Measurements from ENCODE around the gene ABL1.
A peak's percentile ranks its signal among the peaks of the same experiment; 100 is the strongest.
"Not testable (repeated sequence)": the region's sequence is repeated elsewhere in the genome, so short reads cannot be mapped to it uniquely, and the experiment has no call there.

ABL1 gene

DNA sequence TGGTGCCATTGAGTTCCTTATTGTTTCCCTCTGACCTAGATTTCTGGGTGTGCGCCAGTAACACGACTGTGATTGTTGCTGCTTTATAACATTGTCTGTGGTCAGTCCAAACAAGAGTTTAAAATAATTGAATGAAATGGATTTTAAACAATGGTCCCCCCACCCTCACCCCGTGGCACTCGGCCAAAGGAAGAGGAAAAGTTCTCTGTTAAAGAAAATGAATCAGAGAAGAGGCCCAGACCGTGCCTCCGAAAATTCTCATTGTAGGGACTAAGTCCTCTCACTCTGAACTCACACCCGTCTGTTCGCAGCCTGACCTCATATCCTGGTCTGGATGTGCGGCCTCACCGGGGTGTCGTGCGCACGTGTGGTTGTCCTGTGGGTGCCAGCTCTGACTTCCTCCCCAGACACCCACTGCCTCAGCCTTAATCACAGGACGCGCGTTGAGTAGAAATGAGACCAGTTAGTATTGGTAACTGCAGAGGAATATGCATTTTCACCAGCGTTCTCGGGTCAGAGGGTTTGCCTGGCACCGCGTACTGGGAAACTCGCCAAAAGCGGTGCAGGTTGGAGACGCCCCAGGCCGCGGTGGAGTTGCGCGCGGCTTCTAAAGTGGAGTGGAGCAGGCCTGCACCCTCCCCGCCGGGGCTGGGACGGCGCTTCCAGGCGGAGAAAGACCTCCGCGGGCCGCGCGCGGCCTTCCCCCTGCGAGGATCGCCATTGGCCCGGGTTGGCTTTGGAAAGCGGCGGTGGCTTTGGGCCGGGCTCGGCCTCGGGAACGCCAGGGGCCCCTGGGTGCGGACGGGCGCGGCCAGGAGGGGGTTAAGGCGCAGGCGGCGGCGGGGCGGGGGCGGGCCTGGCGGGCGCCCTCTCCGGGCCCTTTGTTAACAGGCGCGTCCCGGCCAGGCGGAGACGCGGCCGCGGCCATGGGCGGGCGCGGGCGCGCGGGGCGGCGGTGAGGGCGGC is at the start of gene ABL1:
ABL1 (plus strand) TSS at position 884 of the 966 bp plus-strand sequence. CDS start 193 bp downstream, outside the sequence.
- DNase-seq (ENCODE audit: low read depth in 1 of 2, low spot score in 1 of 2), result peak; percentile 7 to 32

DNA sequence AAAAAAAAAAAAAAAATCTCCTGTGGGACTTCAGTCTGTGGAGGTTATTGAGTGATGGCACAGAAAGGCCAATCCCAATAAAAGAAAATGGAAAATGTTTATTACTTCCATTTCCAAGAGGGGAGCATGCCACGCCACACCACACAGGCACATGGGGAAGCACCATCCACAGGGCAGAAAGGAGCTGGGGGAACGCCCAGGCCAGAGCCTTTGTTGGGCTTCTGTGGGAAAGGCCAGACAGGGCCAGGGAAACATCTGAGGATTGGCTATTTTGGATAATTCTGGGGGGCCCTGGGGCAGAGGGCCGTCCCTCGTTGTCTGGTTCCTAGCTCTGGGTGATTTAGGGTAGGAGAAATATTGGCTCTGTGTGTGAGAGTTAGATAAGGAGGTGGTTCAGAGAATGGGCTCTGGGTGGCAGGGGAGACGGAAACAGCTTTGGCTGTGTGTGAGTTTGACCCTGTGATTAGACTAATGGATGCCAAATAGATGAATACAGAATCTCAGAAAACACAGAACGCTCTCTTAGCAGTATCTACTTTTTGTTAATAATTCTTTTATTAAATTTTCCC is 49.0 kb upstream of the ABL1 start:
- DNase-seq (ENCODE audit: low read depth in 1 of 2, low spot score in 1 of 2), result no peak

DNA sequence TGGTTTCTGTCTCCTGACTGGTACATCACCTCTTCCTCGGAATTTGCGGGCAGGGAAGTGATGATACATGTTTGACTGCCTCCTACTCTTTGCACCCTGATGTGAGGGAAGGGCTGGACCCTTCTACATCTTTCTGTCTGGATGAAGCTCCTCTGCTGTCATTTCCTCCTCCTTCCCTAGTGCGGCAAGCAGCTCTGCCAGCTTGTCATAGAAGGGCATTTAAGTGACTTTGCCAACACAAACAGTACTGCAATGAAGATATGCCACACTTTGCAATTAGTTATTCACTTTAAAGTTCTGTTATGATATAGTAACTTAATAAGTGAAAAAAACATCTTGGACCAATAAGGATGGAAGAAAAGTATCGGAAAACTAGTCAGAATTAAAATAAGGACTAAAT is 48.5 kb upstream of the ABL1 start:
- DNase-seq (ENCODE audit: low read depth in 1 of 2, low spot score in 1 of 2), result no peak

DNA sequence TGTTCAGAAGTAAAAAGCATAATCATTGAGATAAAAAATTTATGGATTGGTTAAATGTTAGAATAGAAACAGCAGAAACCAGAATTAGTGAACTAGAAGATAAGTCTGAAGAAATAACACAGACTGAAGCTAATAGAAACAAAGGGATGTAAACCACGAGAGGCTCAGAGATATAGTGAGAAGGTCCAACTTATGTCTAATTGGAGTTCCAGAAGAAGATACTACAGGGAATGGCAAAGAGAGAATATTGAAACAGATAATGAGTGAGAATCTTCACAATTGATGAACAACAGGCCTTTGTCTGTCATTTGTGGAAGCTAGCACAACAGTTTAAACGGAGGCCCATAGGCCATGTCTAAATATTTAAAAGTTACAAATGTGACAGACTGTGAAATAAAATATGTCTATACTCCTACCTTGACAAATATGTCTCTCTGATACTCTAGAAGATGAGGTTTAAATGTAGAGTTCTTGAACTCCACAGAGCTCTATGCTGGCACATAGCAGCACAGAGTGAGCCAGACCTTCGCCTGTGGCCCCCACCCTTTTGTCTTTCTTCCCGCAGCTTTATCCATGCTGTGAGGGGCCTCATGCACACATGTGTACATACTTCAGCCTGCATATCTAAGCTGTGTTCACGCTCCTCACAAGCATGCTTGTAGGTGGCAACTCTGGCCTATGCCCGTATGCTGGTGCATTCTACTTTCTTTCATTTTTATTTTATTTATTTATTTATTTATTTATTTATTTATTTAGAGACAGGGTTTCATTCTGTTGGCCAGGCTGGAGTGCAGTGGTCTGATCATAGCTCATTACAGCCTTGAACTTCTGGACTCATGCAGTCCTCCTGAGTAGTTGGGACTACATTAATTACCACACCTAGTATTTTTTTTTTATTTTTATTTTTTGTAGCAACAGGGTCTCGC is 45.0 kb upstream of the ABL1 start:
- DNase-seq (ENCODE audit: low read depth in 1 of 2, low spot score in 1 of 2), result no peak

DNA sequence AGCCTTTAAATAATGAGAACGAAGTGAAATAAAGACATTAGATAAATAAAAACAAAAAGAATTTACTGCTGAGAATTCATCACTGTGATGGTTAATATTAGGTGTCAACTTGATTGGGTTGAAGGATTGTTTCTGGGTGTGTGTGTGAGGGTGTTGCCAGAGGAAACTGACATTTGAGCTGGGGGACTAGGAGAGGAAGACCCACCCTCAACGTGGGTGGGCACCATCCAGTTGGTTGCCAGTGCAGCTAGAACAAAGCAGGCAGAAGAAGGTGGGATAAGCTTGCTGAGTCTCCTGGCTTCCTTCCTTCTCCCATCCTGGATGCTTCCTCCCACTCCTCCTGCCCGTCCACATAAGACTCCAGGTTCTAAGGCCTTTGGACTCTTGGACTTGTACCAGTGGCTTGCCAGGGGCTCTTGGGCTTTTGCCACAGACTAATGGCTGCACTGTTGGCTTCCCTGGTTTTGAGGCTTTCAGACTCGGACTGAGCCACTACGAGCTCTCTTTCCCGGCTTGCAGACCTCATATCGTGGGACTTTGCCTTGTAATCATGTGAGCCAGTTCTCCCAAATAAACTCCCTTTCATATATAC is 43.7 kb upstream of the ABL1 start:
- no peak for DNase-seq (ENCODE audit: low read depth in 1 of 2, low spot score in 1 of 2)

DNA sequence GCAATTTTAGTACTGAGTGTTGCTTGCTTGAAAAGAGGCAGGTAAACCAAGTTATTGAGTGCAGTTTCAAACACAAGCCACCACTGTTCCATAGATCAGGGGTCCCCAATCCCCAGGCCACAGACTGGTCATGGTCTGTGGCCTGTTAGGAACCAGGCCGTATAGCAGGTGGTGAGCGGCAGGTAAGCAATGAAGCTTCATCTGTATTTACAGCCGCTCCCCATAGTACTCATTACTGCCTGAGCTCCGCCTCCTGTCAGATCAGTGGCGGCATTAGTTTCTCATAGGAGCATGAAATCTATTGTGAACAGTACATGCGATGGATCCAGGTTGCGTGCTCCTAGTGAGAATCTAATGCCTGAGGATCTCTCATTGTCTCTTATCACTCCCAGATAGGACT is 41.5 kb upstream of the ABL1 start:
- DNase-seq (ENCODE audit: low read depth in 1 of 2, low spot score in 1 of 2), result no peak

DNA sequence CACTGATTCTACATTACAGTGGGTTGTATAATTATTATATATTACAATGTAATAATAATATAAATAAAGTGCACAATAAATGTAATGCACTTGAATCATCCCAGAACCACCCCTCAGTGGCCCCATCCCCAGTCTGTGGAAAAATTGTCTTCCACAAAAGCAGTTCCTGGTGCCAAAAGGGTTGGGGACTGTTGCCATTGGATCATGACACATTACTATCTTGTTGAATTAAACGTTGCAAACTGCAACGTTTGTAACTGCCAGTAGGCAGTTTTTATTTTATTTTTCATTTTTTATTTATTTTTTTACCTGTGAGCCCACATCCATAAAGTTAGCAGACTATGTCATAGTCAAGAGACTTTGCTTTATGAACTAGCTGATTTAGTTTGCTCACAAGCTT is 41.0 kb upstream of the ABL1 start:
- DNase-seq (ENCODE audit: low read depth in 1 of 2, low spot score in 1 of 2), result not testable (repeated sequence)

DNA sequence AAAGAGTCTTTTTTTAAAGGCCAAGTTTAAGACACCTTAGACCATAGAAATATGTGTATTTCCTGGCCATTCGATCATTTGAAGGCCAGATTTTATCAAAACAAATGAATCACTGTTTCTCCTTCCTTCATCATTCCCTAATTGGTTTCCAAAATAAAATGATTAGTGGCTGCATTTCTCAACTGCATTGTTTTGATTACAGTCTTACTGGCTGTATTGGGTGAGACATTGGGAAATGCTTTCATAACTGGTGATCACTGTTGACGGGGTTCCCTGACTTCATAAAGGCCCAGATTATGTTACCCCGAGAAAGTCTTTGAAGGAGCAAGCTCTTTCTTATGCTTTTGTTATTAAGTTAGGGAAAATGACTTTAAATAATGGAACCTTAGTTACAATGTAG is 40.6 kb upstream of the ABL1 start:
- DNase-seq (ENCODE audit: low read depth in 1 of 2, low spot score in 1 of 2), result not testable (repeated sequence)

DNA sequence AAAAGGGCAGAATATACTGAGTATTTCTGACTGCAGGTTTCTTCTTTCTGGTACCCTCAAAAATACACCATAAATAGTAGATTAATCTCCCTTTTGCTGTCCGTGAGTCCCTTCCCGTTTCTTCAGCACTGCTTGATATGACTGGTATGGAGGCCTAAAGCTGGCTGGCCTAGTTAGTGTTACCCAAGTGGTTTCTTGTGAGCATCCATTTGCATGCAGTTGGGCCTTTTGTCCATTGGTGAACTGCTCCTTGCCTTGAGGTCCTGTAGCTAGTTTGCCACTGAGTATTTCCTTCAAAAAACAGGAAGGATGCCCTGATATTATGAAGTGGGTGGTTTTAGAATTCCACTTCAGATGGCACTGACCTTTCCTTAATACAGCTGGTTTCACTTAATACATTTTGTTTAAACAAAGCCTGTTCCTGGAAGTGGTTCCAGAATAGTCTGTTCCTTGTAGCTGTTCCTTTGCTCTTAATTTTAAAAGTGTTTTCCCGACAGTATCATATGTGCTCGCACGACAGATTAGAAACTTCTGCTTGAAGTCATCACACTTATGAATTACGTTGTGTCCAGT is 40.0 kb upstream of the ABL1 start:
- DNase-seq (ENCODE audit: low read depth in 1 of 2, low spot score in 1 of 2), result no peak

DNA sequence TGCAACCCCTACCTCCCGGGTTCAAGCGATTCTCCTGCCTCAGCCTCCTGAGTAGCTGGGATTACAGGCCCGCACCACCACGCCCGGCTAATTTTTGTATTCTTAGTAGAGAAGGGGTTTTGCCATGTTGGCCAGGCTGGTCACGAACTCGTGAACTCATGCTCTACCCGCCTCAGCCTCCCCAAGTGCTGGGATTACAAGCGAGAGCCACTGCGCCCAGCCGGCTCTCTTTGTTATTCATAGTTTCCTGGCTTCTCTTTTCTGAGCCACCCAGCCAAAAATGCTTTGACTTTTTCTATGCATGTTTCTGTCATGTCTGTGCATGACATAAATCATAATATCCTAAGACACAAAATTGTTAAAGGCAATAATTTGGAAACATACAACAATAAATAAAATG is 31.9 kb upstream of the ABL1 start:
- not testable (repeated sequence) for DNase-seq (ENCODE audit: low read depth in 1 of 2, low spot score in 1 of 2)

DNA sequence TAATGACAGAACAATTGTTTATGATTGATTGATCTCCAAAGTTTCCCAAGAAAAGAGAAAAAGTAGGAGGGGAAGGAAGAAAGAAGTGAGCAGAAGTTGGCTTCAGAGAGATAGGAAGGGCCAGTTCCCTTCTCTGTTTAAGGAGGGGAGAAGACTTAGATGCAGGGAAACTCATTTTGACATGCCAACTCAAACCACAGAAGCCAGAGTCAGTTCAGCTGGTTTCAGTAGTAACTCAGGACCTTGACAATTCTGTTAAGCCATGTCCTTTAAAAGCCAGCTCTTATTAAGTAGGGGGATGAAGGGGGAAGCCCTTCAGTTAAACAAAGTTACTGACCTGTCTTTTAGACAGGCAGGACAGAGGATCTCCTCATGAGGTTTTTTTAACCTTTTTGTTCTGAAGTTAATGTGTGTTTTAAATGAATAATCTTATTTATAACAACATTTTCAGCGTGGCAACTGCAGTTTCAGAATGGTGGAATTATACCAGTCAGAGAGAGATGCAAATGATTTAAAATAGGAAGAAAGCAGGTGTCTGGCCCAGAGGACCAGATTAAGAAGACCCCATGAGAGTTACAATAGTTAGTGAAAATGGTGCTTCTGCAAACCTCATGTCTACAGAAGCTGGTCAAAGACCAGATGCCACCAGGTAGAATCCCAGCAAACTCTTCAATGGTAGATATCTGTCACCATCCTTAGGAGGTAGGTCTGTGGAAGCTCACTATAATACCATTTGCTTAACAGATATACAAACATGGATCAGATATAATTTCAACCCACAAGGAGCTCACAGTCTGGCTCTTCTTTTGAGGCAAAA is 29.3 kb upstream of the ABL1 start:
- DNase-seq (ENCODE audit: low read depth in 1 of 2, low spot score in 1 of 2), result no peak

DNA sequence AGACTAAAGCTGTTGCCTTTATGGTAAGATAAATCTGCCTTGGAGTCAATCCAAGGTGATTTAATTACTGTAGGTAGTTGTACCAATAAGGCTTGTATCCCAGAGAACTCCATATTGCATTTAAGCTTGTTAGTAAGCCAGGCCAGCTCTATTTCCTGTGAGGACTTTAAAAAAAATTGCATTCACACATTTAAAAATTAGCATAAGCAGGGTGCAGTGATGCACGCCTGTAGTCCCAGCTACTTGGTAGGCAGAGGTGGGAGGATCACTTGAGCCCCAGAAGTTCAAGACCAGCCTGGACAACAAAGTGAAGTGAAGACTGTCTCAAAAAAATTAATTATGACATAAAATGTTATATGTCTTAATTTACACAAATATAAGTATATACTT is 28.7 kb upstream of the ABL1 start:
- no peak for DNase-seq (ENCODE audit: low read depth in 1 of 2, low spot score in 1 of 2)

DNA sequence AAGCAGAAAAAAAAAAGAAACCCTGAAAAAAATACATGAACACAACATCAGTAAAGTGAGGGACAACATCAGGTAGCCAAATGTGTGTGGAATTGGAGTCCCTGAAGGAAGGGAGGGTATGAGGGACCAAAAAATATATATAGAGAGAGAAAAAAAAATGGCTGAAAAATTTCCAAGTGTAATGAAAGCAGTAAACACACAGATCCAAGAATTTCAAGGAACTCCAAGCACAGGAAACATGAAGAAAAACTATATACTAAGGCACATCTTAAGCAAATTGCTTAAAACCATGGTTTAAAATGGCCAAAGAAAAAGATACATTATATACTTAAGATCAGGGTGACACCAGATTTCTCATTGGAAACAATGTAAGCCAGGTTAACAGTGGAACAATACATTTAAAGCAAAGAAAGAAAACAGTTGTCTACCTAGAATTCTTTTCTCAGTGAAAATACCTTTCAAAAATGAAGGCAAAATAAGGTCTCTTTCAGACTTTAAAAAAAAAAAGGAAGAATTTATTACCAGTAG is 24.4 kb upstream of the ABL1 start:
- DNase-seq (ENCODE audit: low read depth in 1 of 2, low spot score in 1 of 2), result no peak

DNA sequence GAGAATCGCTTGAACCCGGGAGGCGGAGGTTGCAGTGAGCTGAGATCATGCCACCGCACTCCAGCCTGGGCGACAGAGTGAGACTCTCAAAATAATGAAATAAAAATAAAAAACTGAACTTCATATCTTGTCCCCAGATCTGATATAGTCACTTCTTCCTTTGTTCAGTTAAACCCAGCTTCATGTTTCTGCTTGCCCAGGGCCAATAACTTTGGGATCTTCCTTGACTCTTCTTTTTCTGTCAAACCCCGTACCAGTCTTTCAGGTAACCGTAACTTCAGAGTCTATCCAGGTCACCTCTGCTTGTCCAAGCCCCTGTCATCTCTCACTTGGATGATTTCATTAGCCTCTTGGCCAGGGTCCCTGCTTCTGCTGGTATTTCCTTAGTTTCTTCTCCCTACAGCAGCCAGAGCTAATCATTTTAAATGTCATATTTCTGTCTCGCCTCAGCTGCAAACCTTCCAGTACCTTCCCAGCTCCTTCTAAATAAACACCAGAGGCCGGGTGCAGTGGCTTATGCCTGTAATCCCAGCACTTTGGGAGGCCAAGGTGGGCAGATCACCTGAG is 19.7 kb upstream of the ABL1 start:
- DNase-seq (ENCODE audit: low read depth in 1 of 2, low spot score in 1 of 2), result no peak

DNA sequence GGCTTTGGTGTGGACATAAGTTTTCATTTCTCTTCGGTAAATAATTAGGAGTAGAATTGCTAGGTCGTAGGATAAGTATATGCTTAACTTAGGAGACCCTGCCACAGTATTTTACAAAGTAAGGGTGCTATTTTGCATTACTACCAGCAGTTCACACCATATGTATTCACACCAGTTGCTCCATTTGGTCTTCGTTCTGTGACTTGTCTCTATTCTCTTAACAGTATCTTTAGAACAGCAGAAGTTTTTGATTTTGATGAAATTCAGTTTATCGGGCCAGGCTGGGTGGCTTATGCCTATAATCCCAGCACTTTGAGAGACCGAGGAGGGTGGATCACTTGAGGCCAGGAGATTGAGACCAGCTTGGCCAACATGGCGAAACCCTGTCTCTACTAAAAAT is 17.1 kb upstream of the ABL1 start:
- no peak for DNase-seq (ENCODE audit: low read depth in 1 of 2, low spot score in 1 of 2)

DNA sequence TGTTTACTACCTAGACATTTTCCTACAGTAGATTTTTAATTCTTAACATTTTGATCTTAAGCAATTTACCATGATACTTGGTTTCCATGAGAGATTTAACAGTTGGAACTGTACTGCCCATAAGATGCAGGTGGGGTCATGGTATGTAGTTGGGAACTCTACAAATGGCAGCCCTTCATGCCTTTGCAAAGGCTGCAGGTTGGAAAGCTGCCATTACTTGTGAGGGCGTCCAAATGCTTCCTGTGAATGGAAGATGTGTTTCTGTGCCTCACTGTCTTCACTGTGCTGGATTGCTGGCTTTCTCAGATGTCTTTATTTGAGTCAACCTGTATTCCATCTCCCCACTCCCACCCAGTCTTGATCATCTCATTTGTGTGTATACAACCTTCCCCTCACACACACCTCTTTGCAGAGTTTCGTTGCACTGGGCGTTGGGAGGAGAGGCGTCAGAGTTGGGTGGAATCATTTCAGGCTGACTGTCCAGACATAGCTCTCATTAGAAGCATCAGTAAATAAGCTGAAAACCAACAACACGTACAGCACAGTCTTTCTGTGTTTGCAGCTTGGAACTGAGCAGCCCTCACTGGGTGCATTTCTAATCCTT is 14.8 kb upstream of the ABL1 start:
- no peak for DNase-seq (ENCODE audit: low read depth in 1 of 2, low spot score in 1 of 2)

DNA sequence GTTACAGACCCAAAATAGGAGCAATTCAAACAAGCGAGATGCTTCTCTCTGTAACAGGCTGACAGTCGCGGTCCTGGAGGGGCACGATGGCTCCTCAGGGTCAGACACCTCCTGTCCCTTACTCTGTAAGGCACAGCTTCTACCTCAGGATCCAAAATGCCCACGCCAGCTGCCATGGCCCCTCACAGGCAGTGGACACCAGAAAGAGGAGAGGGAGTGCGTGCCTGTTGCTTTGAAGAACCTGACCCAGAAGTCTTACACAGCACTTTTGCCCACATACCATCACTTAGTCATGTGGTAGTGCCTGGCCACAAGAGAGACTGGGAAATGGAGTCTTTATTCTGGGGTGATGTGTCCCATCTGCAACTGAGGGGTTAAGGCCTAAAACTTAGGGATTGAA is 11.6 kb upstream of the ABL1 start:
- no peak for DNase-seq (ENCODE audit: low read depth in 1 of 2, low spot score in 1 of 2)

DNA sequence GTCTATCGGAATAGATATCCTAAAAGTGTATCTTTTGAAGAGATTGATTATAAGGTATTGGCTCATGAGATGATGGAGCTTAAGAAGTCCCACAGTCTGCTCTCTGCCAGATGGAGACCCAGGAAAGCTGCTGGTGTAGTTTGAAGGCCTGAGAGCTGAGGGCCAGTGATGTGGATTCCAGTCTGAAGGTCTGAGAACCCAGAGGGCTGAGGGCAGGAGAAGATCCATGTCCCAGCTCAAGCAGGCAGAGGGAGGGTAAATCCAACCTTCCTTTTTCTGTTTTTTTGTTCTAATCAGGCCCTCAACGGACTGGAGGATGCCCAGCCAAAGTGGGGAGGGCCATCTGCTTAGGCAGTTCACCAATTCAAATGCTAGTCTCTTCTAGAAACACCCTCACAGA is 11.0 kb upstream of the ABL1 start:
- no peak for DNase-seq (ENCODE audit: low read depth in 1 of 2, low spot score in 1 of 2)

Measured in activated T-helper 1 cell treated with anti-CD3 and anti-CD28 coated beads, Interleukin-2, amount 50 U/mL, for 16 hours (primary cell).